HEK293T (cell line): ENCODE results near the gene SNRPA.

Experiments
- ARNT ChIP-seq: fragments of 450-650 bp; IDR thresholded peaks from 2 replicates; pipeline ENCODE4 v1.6.1; 2017; ENCODE audit warnings: mild to moderate bottlenecking
- BHLHE40 ChIP-seq: fragments of 450-650 bp; IDR thresholded peaks from 2 replicates; pipeline ENCODE4 v1.6.1; 2016; ENCODE audit warnings: mild to moderate bottlenecking, moderate library complexity, borderline replicate concordance
- CTBP1 ChIP-seq: fragments of 450-650 bp; IDR thresholded peaks from 2 replicates; pipeline ENCODE4 v1.6.1; 2016; ENCODE audit warnings: borderline replicate concordance
- ELF4 ChIP-seq: fragments of 450-650 bp; IDR thresholded peaks from 2 replicates; pipeline ENCODE4 v1.6.1; 2017; ENCODE audit warnings: antibody characterized with exemption
- FOXK2 ChIP-seq: fragments of 450-650 bp; IDR thresholded peaks from 2 replicates; pipeline ENCODE4 v1.6.1; 2016; ENCODE audit warnings: mild to moderate bottlenecking
- FOXM1 ChIP-seq: fragments of 450-650 bp; IDR thresholded peaks from 2 replicates; pipeline ENCODE4 v1.6.1; 2017; ENCODE audit warnings: mild to moderate bottlenecking, borderline replicate concordance
- HDGF ChIP-seq: fragments of 450-650 bp; IDR thresholded peaks from 2 replicates; pipeline ENCODE4 v1.6.1; 2017; ENCODE audit warnings: antibody characterized with exemption, borderline replicate concordance
- LEF1 ChIP-seq: fragments of 450-650 bp; IDR thresholded peaks from 2 replicates; pipeline ENCODE4 v1.6.1; 2017; ENCODE audit warnings: mild to moderate bottlenecking, borderline replicate concordance
- NFRKB ChIP-seq: fragments of 450-650 bp; IDR thresholded peaks from 2 replicates; pipeline ENCODE4 v1.6.1; 2016; ENCODE audit warnings: mild to moderate bottlenecking, moderate library complexity
- SP1 ChIP-seq: fragments of 450-650 bp; IDR thresholded peaks from 2 replicates; pipeline ENCODE4 v1.6.1; 2017
- TARDBP ChIP-seq: fragments of 450-650 bp; IDR thresholded peaks from 2 replicates; pipeline ENCODE4 v1.6.1; 2016
- ZNF384 ChIP-seq: fragments of 450-650 bp; IDR thresholded peaks from 2 replicates; pipeline ENCODE4 v1.6.1; 2016

DNA sequence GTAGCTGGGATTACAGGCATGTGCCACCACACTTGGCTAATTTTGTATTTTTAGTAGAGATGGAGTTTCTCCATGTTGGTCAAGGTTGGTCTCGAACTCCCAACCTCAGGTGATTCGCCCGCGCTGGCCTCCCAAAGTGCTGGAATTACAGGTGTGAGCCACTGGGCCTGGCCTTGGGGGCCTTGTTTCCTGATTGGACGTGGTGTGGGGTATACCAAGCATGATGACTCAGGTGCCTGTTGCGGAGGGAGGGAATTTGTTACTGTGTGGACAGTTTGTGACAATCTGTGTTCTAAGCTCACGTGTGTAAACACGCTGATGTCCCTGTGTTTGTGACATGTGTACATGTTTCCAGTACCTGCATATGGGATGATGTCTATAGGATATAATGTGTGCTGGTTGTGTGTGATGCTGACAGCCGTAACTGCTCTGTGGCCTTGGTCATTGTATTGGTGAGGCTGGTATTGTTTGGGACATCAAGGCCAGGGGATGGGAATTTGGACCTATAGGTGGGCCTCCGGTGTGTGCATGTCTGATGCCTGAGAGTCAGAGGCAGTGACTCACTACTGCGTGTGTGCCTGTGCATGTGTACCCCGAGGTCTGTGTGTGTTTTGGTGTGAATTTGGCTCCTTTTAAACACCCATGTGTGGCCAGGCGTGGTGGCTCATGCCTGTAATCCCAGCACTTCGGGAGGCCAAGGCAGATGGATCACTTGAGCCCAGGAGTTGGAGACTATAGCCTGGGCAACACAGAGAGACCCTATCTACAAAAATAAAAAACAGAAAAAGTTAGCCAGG, 46.4 kb downstream of the SNRPA start:
- TF ChIP-seq BHLHE40: no peak
- no peak for TF ChIP-seq TARDBP
- no peak for TF ChIP-seq FOXK2
- no peak for TF ChIP-seq SP1
- no peak for TF ChIP-seq ELF4
- no peak for TF ChIP-seq ARNT
- TF ChIP-seq CTBP1: no peak
- TF ChIP-seq NFRKB: no peak
- TF ChIP-seq FOXM1: no peak
- no peak for TF ChIP-seq HDGF
- TF ChIP-seq ZNF384: no peak
- TF ChIP-seq LEF1: no peak
